Heart right ventricle (tissue), 16 donors: Measurements from ENCODE around the gene STARD8. TPM values are rescaled to one million over a fixed set of nuclear protein-coding genes. Genes with fewer than 3 reads are reported as not detected.

Experiments used
- ATAC-seq, 8 donors: fragments of 200-7000 bp; cut with Tn5 transposase; one replicate each; pipeline ENCODE4 v1.9.1; 2020; ENCODE audit warnings: mild to moderate bottlenecking in 8 of 8, moderate library complexity in 8 of 8, moderate number of reproducible peaks in 1 of 8
- DNase-seq, 2 donors: peaks; one replicate each; pipeline ENCODE4 v3.0.0-alpha.2; 2020
- H3K27ac ChIP-seq, 10 donors: fragments of 200-600 bp; sonication (generic) in 2 of 10; one replicate each; pipeline versions ENCODE4 v1.5.0 to v1.8.0; 2020 to 2022; ENCODE audit warnings: mild to moderate bottlenecking in 3 of 10
- H3K27me3 ChIP-seq, 7 donors: fragments of 200-600 bp; one replicate each; pipeline ENCODE4 v1.8.0; 2021 to 2022; ENCODE audit warnings: mild to moderate bottlenecking in 2 of 7
- H3K36me3 ChIP-seq, 9 donors: fragments of 200-600 bp; sonication (generic) in 1 of 9; one replicate each; pipeline versions ENCODE4 v1.5.0 to v1.8.0; 2020 to 2022; ENCODE audit warnings: mild to moderate bottlenecking in 2 of 9
- H3K4me1 ChIP-seq, 9 donors: fragments of 200-600 bp; sonication (generic) in 1 of 9; one replicate each; pipeline versions ENCODE4 v1.5.0 to v1.8.0; 2020 to 2022; ENCODE audit warnings: mild to moderate bottlenecking in 4 of 9
- H3K4me3 ChIP-seq, 10 donors: fragments of 200-600 bp; sonication (generic) in 2 of 10; one replicate each; pipeline versions ENCODE4 v1.5.0 to v1.8.0; 2020 to 2022; ENCODE audit warnings: mild to moderate bottlenecking in 7 of 10, moderate library complexity in 2 of 10
- H3K9me3 ChIP-seq, 11 donors: fragments of 200-600 bp in 10 of 11; sonication (generic) in 2 of 11; one replicate each; pipeline versions ENCODE4 v1.5.0 to v1.8.0; 2013 to 2022; ENCODE audit warnings: mild to moderate bottlenecking in 2 of 11, control low read depth in 1 of 11, moderate library complexity in 1 of 11
- CTCF ChIP-seq, 9 donors: fragments of 200-600 bp; sonication (generic) in 2 of 9; IDR thresholded peaks; one replicate each; pipeline versions ENCODE4 v1.5.0 to v1.8.0; 2021 to 2022; ENCODE audit warnings: antibody characterized with exemption in 9 of 9, mild to moderate bottlenecking in 5 of 9, moderate library complexity in 1 of 9
- WGBS, 2 donors: extraction: QIAGEN DNeasy Blood & Tissue Kit; methylation state at CpG; one replicate each; pipeline ENCODE4 v1.1.7; 2013; ENCODE audit warnings: inconsistent platforms in 1 of 2; 5-methylcytosine and 5-hydroxymethylcytosine counted together
- intact Hi-C, 10 donors: fragments of 100-400 bp; cut with DNase I; formaldehyde crosslinking; loops; one replicate each; pipeline versions ENCODE4 v1.11.1 to v1.14.2; 2022
- polyA plus RNA-seq, 2 donors: library from polyadenylated mRNA; stranded (reverse); fragments of 200-250 nt; gene quantifications; one replicate each; pipeline ENCODE4 v1.2.3, GENCODE V29; 2013
- total RNA-seq, 10 donors: library from RNA; stranded (reverse); fragmentation: NEBNext Ultra II Directional in 3 of 10; extraction: Animal tissue kit (Norgen Biotek cat#: 25700) in 3 of 10; gene quantifications; one replicate each; pipeline versions ENCODE4 v1.2.1 to v1.2.4, GENCODE V29; 2021 to 2023
- donor health status: Arrhythmogenic right ventricular cardiomyopathy.
- donor health status: ischemic (EF 13 %, LVEDD 7.1; RV severe dilation, severe dysfunction).
- donor health status: healthy with polysubstance abuse.
- donor health status: DM: no; HTN: yes; CAD: no.
- donor health status: DM: no; HTN: no; CAD: no.
- donor health status: ischemic (EF 25% LVEDD 6.9; RV normal size, moderate dysfunction).
- donor health status: ischemic (EF 25% LVEDD 5.7; RV mildly dilated, moderate dysfunction).
- donor health status: healthy.
- donor health status: DM: yes; HTN: yes; CAD: no.
- donor health status: Ischemic cardiomyopathy.
- donor health status: ischemic (EF 35%, LVEDD 5.7; RV mildly dilated, moderate dysfunction).
- donor health status: nonischemic (EF 11% LVEDD 7.7; RV severe dilation, severe dysfunction).
- donor health status: DM: yes; HTN: yes; CAD: no.
- donor health status: PGD.
- donor health status: ischemic (EF 29% LVEDD 5.4; RV normal size, mild dysfunction).
- donor health status: nonischemic (EF 23%, LVEDD 6.1; RV moderate dilation, normal function).

Gene STARD8
- total and polyA plus RNA-seq, 12 donors, result 4.7 to 11.7 (median 7.6) TPM

- Histone ChIP-seq H3K9me3 (no peaks in the 10 kb centered on the region), H3K27me3 (peaks cover 0 to 23% (median 0%) of the 10 kb centered on the region in 7 donors), H3K27ac (no peak overlapping the region), H3K36me3 (peaks cover 0 to 51% (median 0%) of the 10 kb centered on the region in 9 donors), H3K4me1 (no peaks in the 10 kb centered on the region), H3K4me3 (no peak overlapping the region)
- no peak for TF ChIP-seq CTCF (IDR thresholded peaks at IDR 0.05)
- DNase-seq (no peak), ATAC-seq (no peak)
- 92 to 97% methylated on average over 7 of the region's 7 CpGs for WGBS, 2 donors
- intact Hi-C loops, result no loop called here
Observed at GRCh38 chrX:68726366-68726765, 78.9 kb downstream of the STARD8 start.

GRCh38 chrX:68727696-68728095 is 80.2 kb downstream of the STARD8 start:
- no peak for TF ChIP-seq CTCF (IDR thresholded peaks at IDR 0.05)
- WGBS, 2 donors, result 92 to 96% methylated on average over 4 of the region's 4 CpGs
- H3K4me3 ChIP-seq, result no peak overlapping the region
- H3K4me1 ChIP-seq, result no peaks in the 10 kb centered on the region
- DNase-seq (no peak), ATAC-seq (no peak)
- intact Hi-C loops, result no loop called here
- H3K27me3 ChIP-seq, result peaks cover 0 to 29% (median 0%) of the 10 kb centered on the region in 7 donors
- no peaks in the 10 kb centered on the region for H3K9me3 ChIP-seq
- H3K36me3 ChIP-seq, result peaks cover 0 to 38% (median 0%) of the 10 kb centered on the region in 9 donors
- no peak overlapping the region for H3K27ac ChIP-seq

- TF ChIP-seq CTCF (IDR thresholded peaks at IDR 0.05), result no peak
- no peaks in the 10 kb centered on the region for H3K4me1 ChIP-seq
- 93% methylated on average over 5 of the region's 5 CpGs for WGBS, 2 donors
Observed at GRCh38 chrX:68728186-68728585, 80.7 kb downstream of the STARD8 start.

GRCh38 chrX:68731254-68731653 is 83.8 kb downstream of the STARD8 start:
- intact Hi-C loops, result loop anchor here in 3 of 10 donors (5.0 kb wide), 1 partner anchor 76 kb away; no protein-coding TSS in a partner anchor

More at GRCh38 chrX:68728186-68728585, 80.7 kb downstream of the STARD8 start:
- H3K27me3 ChIP-seq, result peaks cover 0 to 34% (median 0%) of the 10 kb centered on the region in 7 donors
- no peak overlapping the region for H3K4me3 ChIP-seq
- H3K36me3 ChIP-seq, result peaks cover 0 to 33% (median 0%) of the 10 kb centered on the region in 9 donors
- no peak for ATAC-seq
- no peak for DNase-seq
- no peak overlapping the region for H3K27ac ChIP-seq
- intact Hi-C loops, result no loop called here
- H3K9me3 ChIP-seq, result no peaks in the 10 kb centered on the region

More at GRCh38 chrX:68731254-68731653, 83.8 kb downstream of the STARD8 start:
- Histone ChIP-seq H3K36me3 (peaks cover 0 to 5% (median 0%) of the 10 kb centered on the region in 9 donors), H3K27me3 (peaks cover 0 to 52% (median 0%) of the 10 kb centered on the region in 7 donors), H3K9me3 (no peaks in the 10 kb centered on the region), H3K4me1 (no peaks in the 10 kb centered on the region), H3K4me3 (no peak overlapping the region), H3K27ac (no peak overlapping the region)
- TF ChIP-seq CTCF (IDR thresholded peaks at IDR 0.05), result no peak
- ATAC-seq, result no peak
- 64 to 70% methylated on average over 2 of the region's 2 CpGs for WGBS, 2 donors
- DNase-seq, result no peak
